Suppressor macrophage treated with lipopolysaccharide for 1 hour (primary cell): ENCODE data around the gene PCDH15.
A peak's percentile ranks its signal among the peaks of the same experiment; 100 is the strongest.
"Not testable (repeated sequence)": the region's sequence is repeated elsewhere in the genome, so short reads cannot be mapped to it uniquely, and the experiment has no call there.

Source experiments
- DNase-seq, 3 donors: peaks; one replicate each; pipeline ENCODE4 v3.0.0-alpha.2; 2020 to 2022

The PCDH15 gene

DNA sequence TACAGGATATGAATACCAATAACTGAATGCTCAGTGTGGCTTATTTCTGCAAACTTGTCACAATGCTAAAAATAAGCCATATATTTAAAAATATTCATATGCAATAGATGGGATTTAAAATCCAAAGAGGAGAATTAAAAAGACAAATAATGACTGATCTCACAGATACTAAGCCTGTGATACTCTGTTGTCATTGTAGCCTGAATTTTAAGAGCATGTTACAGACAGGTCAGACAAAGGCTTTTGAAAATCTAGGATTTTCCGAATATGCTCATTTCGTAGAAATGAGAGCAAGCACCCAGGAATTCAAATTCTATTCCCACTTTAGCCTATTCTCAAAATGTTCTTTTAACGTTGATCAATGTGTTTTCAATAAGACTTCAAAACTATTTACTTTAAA is 269.7 kb downstream of the PCDH15 start:
- DNase-seq: no peak

DNA sequence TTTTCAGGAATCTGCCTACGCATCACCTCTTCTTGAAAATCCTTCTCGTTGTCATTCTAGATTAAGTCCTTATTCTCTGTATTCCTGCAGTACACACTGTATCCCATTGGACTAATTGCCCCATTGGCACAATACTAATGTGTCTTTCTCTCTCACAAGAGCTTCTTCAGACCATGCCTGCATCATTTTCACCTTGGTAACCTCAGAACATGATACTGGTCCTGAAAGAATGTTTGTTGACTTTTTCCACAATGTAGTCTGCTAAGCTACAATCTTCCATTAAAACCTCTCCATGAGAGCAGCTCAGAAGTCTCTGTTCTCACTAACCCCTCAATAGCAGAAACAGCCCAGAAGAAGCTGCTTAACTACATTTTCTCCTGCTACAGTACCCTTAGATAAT is 270.7 kb downstream of the PCDH15 start:
- DNase-seq: no peak

DNA sequence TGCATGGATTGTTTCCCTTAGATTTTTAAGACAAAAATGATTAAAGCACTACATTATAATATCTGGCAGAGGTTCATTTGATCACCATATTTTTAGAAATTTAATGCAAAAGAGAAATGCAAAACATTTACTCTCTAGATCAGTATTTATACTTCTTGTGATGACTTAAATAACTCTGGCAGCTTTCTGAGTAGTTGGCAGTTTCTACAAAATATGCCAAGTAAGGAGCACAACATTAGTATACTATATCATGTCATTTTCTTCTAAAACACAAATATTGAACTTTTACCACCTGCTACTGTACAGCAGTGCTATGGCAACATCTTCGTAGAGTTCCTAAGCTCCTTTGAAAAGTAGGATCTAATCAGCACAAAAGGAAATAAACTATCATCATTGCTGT is 275.2 kb downstream of the PCDH15 start:
- DNase-seq: no peak

DNA sequence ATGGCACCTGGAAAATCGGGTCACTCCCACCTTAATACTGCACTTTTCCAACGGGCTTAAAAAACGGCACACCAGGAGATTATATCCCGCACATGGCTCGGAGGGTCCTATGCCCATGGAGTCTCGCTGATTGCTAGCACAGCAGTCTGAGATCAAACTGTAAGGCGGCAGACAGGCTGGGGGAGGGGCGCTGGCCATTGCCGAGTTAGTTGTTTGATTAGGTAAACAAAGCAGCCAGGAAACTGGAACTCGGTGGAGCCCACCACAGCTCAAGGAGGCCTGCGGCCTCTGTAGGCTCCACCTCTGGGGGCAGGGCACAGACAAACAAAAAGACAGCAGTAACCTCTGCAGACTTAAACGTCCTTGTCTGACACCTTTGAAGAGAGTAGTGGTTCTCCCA is 285.8 kb downstream of the PCDH15 start:
- DNase-seq: not testable (repeated sequence)

DNA sequence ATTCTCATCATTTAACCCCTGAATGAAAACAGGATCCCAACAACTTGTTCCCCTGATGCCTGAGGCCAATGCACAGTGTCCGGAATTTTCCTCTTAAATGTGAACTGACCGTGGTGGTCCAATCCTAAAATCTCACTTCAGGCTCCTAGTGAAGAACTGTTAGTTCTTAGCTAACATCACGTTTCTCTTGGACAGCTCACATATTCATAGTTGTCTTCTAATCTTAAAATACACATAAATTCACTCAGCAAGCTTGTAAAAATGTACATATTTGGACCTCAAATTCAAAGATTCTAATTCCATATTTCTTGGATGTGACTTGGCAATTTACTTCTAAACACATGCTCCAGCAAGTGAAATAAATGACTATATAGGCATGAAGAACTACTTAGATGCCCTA is 297.2 kb downstream of the PCDH15 start:
- DNase-seq: no peak

DNA sequence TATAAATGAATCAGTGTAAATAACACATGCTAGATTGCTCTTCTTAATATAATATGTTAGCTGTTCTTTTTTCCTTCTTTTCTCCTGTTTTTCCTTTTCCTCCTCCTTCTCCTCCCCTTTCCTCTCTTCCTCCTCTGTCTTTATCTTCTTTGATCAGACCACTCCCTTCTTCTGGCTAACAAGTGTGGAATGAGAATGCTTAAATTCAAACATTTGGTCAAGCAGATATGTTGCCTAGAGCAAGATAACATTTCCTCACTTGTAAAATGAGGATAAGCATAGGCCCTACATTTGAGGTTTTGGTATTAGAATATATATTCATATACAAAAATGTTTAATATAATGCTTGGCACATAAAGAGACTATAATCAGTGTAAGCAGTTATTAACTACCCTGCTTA is 299.1 kb downstream of the PCDH15 start:
- DNase-seq: no peak

DNA sequence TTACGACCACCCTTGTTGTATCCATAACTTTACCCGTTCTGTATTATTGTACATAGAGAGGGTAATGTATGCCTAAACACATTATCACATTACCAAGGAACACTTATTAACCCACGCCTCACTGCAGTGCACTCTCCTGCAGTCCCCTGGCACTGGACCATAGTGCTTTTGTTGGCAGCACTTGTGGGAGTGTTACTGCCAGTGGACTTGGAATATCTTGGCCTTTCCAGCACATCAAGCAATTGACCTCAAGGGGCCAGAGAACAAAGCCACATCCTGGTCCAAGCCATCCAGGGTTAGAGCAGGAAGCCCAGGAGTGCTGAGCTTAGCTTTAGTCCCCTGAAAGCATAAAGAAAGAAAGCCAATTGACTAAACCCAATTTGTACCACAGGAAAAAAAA is 304.2 kb downstream of the PCDH15 start:
- DNase-seq: no peak

DNA sequence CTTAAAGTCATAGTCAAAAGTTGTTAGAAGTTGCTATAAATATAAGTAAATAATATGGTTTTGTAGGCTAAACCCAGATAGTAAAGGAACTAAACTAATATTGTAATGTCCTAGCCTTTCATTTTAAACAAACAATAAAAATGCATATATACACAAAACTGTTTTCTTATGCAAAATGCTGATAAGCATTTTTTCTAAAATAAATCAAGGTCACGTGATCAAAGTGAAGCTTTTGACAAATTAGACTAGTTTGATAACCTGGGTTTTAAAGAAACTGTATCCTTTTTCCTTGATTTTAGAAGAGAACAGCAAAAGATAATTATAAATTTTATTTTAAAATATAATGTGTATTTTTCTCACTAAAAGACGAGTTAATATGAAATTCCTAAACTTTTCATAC is 313.3 kb downstream of the PCDH15 start:
- DNase-seq: no peak

DNA sequence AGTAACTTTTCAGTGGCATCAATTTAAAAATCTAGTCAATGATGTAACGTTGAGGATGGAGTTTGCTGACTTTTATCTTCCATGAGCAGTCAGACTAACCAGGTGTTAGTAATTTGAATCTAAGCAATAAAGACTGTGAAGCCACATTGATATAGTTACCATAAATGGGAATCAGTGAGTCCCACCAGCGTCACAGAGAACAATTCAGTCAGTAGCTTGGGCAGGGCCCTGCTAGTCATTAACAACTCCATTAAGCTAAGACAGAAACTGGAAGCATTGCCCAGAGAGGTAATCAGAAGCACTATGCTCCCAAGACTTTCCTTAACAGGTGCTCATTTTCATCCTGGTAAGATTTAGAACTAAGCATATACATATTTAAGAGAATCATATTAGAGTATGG is 315.1 kb downstream of the PCDH15 start:
- DNase-seq: no peak

DNA sequence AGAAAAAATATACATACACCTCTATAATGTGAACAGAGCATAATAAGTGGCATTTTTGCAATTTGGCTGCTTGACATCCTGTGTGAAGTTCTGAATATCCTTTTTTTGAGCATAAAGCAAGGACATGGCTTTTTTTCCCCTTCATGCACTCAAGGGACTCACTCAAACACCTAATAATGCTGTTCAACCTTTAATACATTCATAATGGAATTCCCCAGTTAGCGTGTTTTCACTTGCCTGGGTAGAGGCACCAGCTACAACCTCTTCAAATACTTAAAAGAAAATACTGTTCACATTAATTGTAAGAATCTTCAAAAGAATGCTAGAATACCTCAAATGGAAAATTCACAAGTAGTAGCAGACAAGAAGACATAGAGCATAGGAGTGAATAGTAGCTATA is 316.8 kb downstream of the PCDH15 start:
- DNase-seq: no peak

DNA sequence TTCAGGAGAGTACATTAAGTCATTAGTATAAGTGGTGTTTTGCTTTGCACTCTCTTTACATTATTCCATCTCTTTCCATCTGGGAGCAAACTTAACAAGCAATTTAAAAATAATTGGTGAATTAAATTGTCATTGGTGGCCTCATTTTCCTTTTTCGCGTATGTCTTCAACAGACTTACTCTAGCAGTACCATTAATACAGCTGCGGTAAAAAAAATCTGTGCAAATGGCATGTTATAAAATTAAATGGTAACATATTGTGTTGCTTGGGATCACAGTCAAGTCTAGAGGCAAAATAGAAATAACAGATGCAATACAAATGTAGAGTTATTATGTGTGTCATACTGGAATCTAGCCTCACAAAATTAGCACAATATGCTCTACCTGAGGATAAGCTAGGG is 322.4 kb downstream of the PCDH15 start:
- DNase-seq: no peak

DNA sequence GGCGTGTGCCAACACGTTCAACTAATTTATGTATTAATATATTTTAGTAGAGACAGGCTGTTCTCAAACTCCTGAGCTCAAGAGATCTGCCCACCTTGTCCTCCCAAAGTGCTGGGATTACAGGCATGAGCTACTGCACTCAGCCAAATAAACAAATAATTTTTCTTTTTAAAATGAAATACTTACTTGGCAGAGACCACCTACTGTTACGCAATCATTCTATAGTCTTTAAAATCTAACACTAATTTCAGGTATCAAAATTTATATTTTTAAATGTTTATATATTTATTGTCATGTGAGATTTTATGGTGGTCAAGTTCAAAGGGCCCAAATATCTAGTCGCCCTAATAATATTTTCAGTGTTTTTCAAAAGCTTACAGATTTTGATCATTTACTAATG is 323.3 kb downstream of the PCDH15 start:
- no peak for DNase-seq

DNA sequence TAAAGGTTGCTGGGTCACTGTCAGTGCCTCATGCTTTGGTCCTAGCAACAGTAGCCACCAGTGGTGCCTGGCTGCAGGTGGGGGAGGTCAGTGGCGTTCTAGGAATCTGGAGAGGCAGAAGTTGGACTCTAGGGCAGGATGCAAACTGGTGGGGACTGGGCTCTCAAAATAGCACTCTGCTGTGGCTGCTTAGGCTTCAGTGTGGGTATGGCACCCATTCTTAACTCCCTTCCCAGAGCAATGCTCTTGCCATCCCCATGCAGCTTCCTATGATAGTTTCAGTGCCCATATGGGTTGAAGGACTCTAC is 330.8 kb downstream of the PCDH15 start:
- no peak for DNase-seq

DNA sequence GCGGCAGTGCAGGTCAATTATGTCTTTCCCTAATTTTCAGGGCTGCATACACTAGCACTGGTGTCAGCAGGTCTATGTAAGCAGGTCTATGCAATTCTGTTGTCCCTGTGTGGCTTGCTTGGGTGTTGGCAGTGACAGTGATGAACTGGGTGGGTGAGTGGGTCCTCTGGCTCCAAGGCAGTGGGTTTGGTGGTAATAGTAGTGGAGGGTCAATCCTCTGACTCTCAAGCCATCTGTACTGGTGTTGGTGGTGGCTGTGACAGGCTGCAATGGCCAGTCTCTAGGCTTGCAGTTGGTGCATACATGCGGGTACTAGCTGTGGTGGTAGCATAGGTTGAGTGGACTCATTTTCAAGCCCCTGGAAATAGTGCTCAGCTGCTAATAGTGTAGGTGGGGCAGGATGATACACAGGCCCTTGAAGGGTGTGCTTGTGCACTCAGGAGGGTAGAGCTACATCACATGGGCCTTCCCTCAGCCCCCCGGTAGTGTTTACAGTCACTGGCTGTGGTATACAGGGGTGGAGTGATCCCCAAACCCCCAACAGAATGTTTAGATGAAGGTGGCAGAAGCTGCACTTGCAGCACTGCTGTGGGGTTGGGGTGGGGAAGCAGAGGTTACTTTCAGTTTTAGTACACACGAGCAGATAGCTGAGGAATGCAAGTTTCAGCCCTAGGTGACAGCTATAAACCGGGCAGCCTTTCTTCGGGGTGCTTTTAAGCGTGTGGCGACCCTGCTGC is 331.3 kb downstream of the PCDH15 start:
- DNase-seq: no peak

DNA sequence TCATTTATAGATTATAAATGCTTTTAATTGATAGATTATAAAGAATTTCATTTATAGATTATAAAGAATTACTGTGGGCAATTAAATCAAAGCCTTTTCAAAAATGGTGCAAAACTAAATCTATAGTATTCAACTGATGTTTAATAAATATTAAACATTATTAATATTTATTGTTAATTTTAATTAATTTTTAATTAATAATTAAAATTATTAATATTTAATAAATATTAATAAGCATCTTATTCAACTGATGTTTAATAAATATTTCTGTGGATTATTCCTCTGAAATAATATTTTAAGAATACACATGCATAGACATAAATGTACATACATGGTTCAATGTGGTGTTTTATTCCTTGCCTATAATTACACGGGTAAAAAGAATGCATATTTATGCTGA is 346.8 kb downstream of the PCDH15 start:
- no peak for DNase-seq

DNA sequence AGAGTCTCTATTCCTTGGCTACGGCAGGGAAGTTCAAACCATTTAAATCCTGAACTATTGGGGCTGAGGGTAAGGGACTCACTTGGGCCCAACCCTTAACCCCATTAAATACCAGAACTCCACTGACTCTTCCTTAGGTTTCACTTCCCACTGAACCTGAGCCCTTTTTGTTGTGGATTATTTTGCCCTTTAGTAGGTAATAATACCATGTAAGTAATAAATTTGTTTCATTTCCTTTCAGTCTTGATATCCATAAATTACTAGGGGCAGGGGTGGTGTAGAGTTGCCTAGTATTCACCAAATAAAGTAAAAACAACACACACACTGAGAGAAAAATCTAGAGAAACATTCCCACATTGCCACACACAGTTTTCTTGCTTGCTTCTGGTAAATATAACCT is 352.0 kb downstream of the PCDH15 start:
- no peak for DNase-seq

DNA sequence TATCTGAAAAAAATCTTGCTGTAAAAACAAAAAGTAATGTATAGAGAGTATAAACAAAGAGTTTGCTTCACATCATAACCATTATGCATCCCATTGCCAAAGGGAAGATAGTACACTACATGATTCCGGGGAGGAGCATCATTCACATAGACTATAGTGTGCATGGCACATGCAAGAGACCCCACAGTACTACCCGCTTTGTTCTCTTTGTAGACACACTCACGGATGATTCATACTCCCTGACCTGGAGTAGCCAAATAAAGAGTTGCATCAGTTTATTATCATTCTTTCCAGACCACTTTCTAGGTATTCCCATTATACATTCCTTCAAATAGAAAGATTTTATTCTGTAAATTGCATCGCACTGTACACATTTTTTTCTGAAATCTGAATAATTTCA is 356.9 kb downstream of the PCDH15 start:
- DNase-seq: no peak

DNA sequence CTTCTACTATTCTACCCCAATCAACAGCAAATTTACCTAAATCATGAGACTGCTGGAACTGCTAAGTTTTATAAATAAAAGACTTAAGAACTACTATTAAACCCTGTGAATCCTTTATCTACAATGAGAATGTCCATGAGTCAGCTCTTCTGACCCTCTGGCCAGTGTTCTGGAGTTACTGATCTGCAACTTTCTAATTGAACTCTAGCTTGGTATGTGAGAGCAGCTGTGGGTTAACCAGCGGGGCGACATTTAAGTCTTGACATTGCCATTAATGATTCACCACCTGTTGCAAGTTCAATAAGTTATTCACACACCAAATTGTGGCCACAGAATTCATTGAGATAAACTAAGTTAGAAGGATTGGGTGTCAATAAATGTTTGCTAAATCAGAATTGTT is 359.8 kb downstream of the PCDH15 start:
- no peak for DNase-seq

DNA sequence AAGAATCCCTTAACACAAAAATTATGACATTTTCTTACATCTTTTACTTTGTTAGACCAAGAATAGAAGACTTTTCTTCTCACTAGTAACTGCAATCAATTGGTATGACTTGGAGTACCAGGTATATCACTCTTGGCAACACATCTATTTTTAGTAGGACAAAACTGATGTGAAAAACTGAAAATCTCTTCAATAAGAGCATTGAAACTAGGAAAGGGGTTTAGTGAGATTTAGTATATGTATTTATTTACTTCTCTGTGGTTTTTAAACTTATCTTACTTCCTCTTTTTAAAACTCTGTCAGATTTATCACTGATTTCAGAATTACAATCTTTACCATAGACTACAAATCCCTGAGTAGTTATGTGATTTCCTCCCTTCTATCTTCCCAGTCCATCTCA is 366.2 kb downstream of the PCDH15 start:
- no peak for DNase-seq

DNA sequence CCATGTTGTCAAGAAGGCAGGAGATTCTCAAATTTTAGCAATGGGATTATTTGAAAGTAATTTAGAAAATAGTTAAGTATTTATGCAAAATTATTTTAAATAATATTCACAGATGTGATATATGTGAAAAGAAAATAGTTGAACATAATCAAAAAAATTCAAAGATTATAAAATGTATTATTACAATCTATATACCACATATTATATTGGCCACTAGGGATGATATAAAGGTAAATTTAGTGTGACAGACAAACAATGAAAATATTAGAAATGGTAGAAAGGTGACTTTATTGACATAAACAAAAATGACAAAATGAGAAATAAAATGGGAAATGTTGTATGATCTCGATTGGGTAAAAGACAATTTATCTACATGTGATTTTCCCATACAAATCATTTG is 385.5 kb downstream of the PCDH15 start:
- DNase-seq: no peak

DNA sequence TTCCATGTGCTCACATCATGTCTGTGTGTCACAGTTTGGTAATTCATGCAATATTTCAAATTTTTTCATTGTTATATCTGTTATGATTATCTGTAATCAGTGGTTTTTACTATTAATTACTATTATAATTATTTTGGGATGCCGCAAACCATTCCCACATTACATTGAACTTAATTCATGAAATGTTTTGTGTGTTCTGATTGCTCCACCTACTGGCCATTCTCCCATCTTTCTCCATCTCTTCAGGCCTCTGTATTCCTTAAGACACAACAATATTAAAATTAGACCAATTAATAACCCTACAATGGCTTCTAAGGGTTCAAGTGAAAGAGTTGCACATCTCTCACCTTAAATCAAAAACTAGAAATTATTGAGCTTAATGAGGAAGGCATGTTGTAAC is 398.5 kb downstream of the PCDH15 start:
- peak in 2 of 3 donors; percentile 8 to 14 for DNase-seq

DNA sequence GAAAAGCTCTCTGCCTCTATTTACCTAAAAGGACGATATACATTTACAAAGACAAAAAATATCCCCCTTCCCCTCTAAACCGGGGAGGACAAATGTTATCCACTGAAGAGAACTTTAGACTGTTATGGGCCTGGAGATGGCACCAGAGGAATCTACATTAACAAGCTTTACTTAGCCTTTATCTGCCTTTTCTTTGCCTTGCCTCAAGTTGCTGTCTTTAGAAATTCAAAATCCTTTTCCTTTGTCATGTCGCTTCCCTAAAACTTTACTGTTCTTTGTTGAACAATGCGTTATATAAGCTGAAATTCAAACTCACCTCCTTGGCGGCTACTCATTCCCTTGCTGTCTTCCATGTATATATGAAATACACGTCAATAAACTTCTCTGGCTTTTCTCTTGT is 405.0 kb downstream of the PCDH15 start:
- DNase-seq: no peak

DNA sequence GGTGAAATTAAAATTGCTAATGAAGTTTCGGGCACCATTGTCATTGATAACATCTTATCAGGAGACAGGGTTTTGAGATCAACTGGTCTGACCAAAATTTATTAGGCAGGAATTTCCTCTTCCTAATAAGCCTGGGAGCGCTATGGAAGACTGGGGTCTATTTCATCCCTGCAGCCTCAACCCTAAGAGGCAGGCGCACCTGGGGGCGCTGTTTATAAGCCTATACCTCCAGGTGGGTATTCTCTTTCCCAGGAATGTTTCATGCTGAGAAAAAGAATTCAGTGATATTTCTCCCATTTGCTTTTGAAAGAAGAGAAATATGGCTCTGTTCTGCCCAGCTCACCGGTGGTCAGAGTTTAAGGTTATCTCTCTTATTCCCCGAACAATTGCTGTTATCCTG is 406.4 kb downstream of the PCDH15 start:
- DNase-seq: not testable (repeated sequence)

DNA sequence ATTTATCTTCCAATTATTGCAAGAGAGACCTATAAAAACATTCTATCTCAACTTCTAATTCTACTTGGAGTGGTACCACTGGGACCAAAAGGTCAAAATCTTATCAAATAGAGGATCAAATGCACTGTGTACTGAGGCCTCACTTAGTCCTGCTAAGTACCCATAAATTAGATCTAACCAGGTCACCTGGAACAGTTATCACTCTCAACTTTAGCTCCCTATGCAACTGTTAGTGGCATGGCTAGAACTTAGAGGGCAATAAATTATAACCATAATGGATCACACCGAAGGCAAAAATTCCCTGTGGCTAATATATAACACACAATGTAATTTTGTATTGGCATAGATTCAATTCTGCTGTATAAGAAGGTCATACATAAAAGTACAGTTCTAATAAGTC is 428.9 kb downstream of the PCDH15 start:
- no peak for DNase-seq

DNA sequence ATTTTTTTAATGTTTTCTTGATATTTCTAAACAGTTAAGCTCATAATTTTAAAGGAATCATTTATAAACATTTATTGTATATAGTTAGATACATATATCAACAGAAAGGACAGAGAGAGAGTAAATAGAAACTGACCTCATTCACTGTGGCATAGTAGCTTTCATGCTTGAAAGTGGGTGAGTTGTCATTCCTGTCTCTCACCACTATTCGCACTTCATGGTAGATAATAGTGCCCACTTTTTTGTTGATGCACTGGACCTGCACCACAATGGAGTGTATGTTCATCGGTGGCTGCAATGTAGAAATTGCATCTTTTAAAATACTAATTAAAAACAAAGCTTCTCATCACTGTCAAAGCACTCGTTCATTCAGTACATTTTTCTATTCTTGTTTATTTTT is 432.0 kb downstream of the PCDH15 start:
- no peak for DNase-seq

DNA sequence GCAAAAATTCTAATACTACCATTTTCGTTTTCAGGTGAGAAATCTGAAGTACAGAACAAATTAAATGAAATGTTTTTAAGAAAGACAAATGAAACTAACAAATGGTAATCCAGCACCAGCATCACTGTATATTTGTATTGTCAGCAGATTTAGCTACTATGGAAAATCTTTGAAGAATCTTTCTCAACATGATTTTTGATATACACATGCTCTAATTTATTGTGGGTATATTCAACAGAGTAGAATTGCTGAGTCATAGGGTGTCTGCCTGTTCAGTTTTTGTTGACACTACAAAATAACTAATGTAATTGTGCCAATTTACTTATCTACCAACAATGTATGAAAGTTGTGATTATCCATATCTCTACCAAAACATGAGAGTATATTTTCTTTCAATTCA is 437.6 kb downstream of the PCDH15 start:
- no peak for DNase-seq
